ENCODE data around the gene VCL.

The VCL gene

GRCh38 chr10:73979809-73980433, 18.0 kb upstream of the VCL start:
- ATAC-seq (replicated peaks; ENCODE audit: extremely low read depth, poor library complexity, severe bottlenecking) (no peak), DNase-seq (ENCODE audit: low spot score in 2 of 2) (no peak)
- Mint-ChIP-seq H3K4me1 (peaks cover 5% of the 10 kb centered on the region), H3K27ac (ENCODE audit: low read depth) (no peak overlapping the region), H3K27me3 (no peaks in the 10 kb centered on the region), H3K9me3 (no peaks in the 10 kb centered on the region), H3K36me3 (ENCODE audit: insufficient read depth) (no peaks in the 10 kb centered on the region), H3K4me3 (no peak overlapping the region)

GRCh38 chr10:73981812-73982211, 16.1 kb upstream of the VCL start:
- Mint-ChIP-seq H3K4me3 (no peak overlapping the region), H3K4me1 (peaks cover 5% of the 10 kb centered on the region), H3K27me3 (no peaks in the 10 kb centered on the region), H3K9me3 (no peaks in the 10 kb centered on the region), H3K36me3 (ENCODE audit: insufficient read depth) (no peaks in the 10 kb centered on the region), H3K27ac (ENCODE audit: low read depth) (no peak overlapping the region)
- DNase-seq (ENCODE audit: low spot score in 2 of 2) (no peak), ATAC-seq (replicated peaks; ENCODE audit: extremely low read depth, poor library complexity, severe bottlenecking) (no peak)

- H3K4me3 Mint-ChIP-seq = no peak overlapping the region
- ATAC-seq (replicated peaks; ENCODE audit: extremely low read depth, poor library complexity, severe bottlenecking) = no peak
Measured at GRCh38 chr10:73983096-73984047, 14.5 kb upstream of the VCL start.

GRCh38 chr10:73989594-73990150, 8.2 kb upstream of the VCL start:
- no peak overlapping the region for H3K27ac Mint-ChIP-seq (ENCODE audit: low read depth)
- H3K4me3 Mint-ChIP-seq = no peak overlapping the region

More at GRCh38 chr10:73983096-73984047, 14.5 kb upstream of the VCL start:
- Mint-ChIP-seq H3K27ac (ENCODE audit: low read depth) (no peak overlapping the region), H3K36me3 (ENCODE audit: insufficient read depth) (no peaks in the 10 kb centered on the region), H3K4me1 (peaks cover 5% of the 10 kb centered on the region), H3K27me3 (no peaks in the 10 kb centered on the region), H3K9me3 (no peaks in the 10 kb centered on the region)
- no peak for DNase-seq (ENCODE audit: low spot score in 2 of 2)

GRCh38 chr10:73991203-73991883, 6.6 kb upstream of the VCL start:
- Mint-ChIP-seq H3K27ac (ENCODE audit: low read depth) (peak overlapping the region; percentile 5), H3K9me3 (no peaks in the 10 kb centered on the region), H3K36me3 (ENCODE audit: insufficient read depth) (peaks cover 3% of the 10 kb centered on the region), H3K4me3 (peak overlapping the region; percentile 0), H3K27me3 (no peaks in the 10 kb centered on the region), H3K4me1 (peaks cover 27% of the 10 kb centered on the region)
- DNase-seq (ENCODE audit: low spot score in 2 of 2) = no peak
- ATAC-seq (replicated peaks; ENCODE audit: extremely low read depth, poor library complexity, severe bottlenecking) = peak; percentile 7

More at GRCh38 chr10:73989594-73990150, 8.2 kb upstream of the VCL start:
- H3K9me3 Mint-ChIP-seq = no peaks in the 10 kb centered on the region
- DNase-seq (ENCODE audit: low spot score in 2 of 2) (no peak), ATAC-seq (replicated peaks; ENCODE audit: extremely low read depth, poor library complexity, severe bottlenecking) (no peak)
- H3K27me3 Mint-ChIP-seq = no peaks in the 10 kb centered on the region
- H3K4me1 Mint-ChIP-seq = peaks cover 21% of the 10 kb centered on the region
- H3K36me3 Mint-ChIP-seq (ENCODE audit: insufficient read depth) = no peaks in the 10 kb centered on the region

GRCh38 chr10:73991884-73992245, 6.1 kb upstream of the VCL start:
- peak overlapping the region; percentile 0 for H3K4me3 Mint-ChIP-seq
- DNase-seq (ENCODE audit: low spot score in 2 of 2) = peak; percentile 44 to 71
- H3K36me3 Mint-ChIP-seq (ENCODE audit: insufficient read depth) = peaks cover 3% of the 10 kb centered on the region
- H3K9me3 Mint-ChIP-seq = no peaks in the 10 kb centered on the region
- H3K27me3 Mint-ChIP-seq = no peaks in the 10 kb centered on the region
- ATAC-seq (replicated peaks; ENCODE audit: extremely low read depth, poor library complexity, severe bottlenecking) = peak; percentile 100
- H3K4me1 Mint-ChIP-seq = peaks cover 27% of the 10 kb centered on the region
- H3K27ac Mint-ChIP-seq (ENCODE audit: low read depth) = peak overlapping the region; percentile 5

GRCh38 chr10:73992899-73993788, 4.8 kb upstream of the VCL start:
- DNase-seq (ENCODE audit: low spot score in 2 of 2) = no peak
- Mint-ChIP-seq H3K36me3 (ENCODE audit: insufficient read depth) (peaks cover 4% of the 10 kb centered on the region), H3K27ac (ENCODE audit: low read depth) (no peak overlapping the region), H3K4me1 (peaks cover 27% of the 10 kb centered on the region), H3K27me3 (no peaks in the 10 kb centered on the region), H3K9me3 (no peaks in the 10 kb centered on the region), H3K4me3 (no peak overlapping the region)
- ATAC-seq (replicated peaks; ENCODE audit: extremely low read depth, poor library complexity, severe bottlenecking) = no peak

GRCh38 chr10:73995035-73995358, 2.9 kb upstream of the VCL start:
- DNase-seq (ENCODE audit: low spot score in 2 of 2) (no peak), ATAC-seq (replicated peaks; ENCODE audit: extremely low read depth, poor library complexity, severe bottlenecking) (no peak)
- H3K9me3 Mint-ChIP-seq = no peaks in the 10 kb centered on the region
- no peaks in the 10 kb centered on the region for H3K27me3 Mint-ChIP-seq
- no peak overlapping the region for H3K27ac Mint-ChIP-seq (ENCODE audit: low read depth)
- H3K4me3 Mint-ChIP-seq = no peak overlapping the region
- H3K36me3 Mint-ChIP-seq (ENCODE audit: insufficient read depth) = peaks cover 7% of the 10 kb centered on the region
- peaks cover 42% of the 10 kb centered on the region for H3K4me1 Mint-ChIP-seq

GRCh38 chr10:73997461-73997786, 492 bp upstream of the VCL start:
- Mint-ChIP-seq H3K27ac (ENCODE audit: low read depth) (peak overlapping the region; percentile 48), H3K36me3 (ENCODE audit: insufficient read depth) (peaks cover 10% of the 10 kb centered on the region), H3K9me3 (no peaks in the 10 kb centered on the region), H3K4me3 (peak overlapping the region; percentile 83), H3K4me1 (peaks cover 49% of the 10 kb centered on the region), H3K27me3 (no peaks in the 10 kb centered on the region)
- DNase-seq (ENCODE audit: low spot score in 2 of 2) (no peak), ATAC-seq (replicated peaks; ENCODE audit: extremely low read depth, poor library complexity, severe bottlenecking) (peak; percentile 66)

- peaks cover 53% of the 10 kb centered on the region for H3K4me1 Mint-ChIP-seq
- peaks cover 12% of the 10 kb centered on the region for H3K36me3 Mint-ChIP-seq (ENCODE audit: insufficient read depth)
- H3K9me3 Mint-ChIP-seq = no peaks in the 10 kb centered on the region
- peak overlapping the region; percentile 88 for H3K27ac Mint-ChIP-seq (ENCODE audit: low read depth)
- ATAC-seq (replicated peaks; ENCODE audit: extremely low read depth, poor library complexity, severe bottlenecking) (no peak), DNase-seq (ENCODE audit: low spot score in 2 of 2) (no peak)
- peak overlapping the region; percentile 83 for H3K4me3 Mint-ChIP-seq
- H3K27me3 Mint-ChIP-seq = no peaks in the 10 kb centered on the region
Measured at GRCh38 chr10:73998623-73998928, 660 bp downstream of the VCL start.

- peak overlapping the region; percentile 88 for H3K27ac Mint-ChIP-seq (ENCODE audit: low read depth)
- peaks cover 12% of the 10 kb centered on the region for H3K36me3 Mint-ChIP-seq (ENCODE audit: insufficient read depth)
- no peaks in the 10 kb centered on the region for H3K27me3 Mint-ChIP-seq
- H3K4me1 Mint-ChIP-seq = peaks cover 53% of the 10 kb centered on the region
- ATAC-seq (replicated peaks; ENCODE audit: extremely low read depth, poor library complexity, severe bottlenecking) (no peak), DNase-seq (ENCODE audit: low spot score in 2 of 2) (no peak)
- peak overlapping the region; percentile 83 for H3K4me3 Mint-ChIP-seq
- H3K9me3 Mint-ChIP-seq = no peaks in the 10 kb centered on the region
Measured at GRCh38 chr10:73998929-73999691, 1.2 kb downstream of the VCL start.
